HFF-Myc (cell line): ENCODE data around the gene MALRD1.

Source experiments
- DNase-seq: peaks from one replicate; pipeline ENCODE4 v3.0.0-alpha.2; 2011; ENCODE audit warnings: low read depth; ENCODE audit errors: extremely low read depth
- H3K4me3 ChIP-seq: replicated peaks from 2 replicates; pipeline ENCODE4 v1.5.1; 2011; ENCODE audit warnings: low read depth, mild to moderate bottlenecking, control low read depth, low read length
- TF ChIP-seq, protein P1 (sequence below): IDR thresholded peaks from 2 replicates; pipeline ENCODE4 v1.5.1; 2012; ENCODE audit warnings: mild to moderate bottlenecking, low read depth, low read length, control low read depth; ENCODE audit errors: missing control alignments

MALRD1 gene

GRCh38 chr10:19704544-19704943 lies 655.9 kb downstream of the MALRD1 start:
- no peak for DNase-seq
- TF ChIP-seq, protein P1, sequence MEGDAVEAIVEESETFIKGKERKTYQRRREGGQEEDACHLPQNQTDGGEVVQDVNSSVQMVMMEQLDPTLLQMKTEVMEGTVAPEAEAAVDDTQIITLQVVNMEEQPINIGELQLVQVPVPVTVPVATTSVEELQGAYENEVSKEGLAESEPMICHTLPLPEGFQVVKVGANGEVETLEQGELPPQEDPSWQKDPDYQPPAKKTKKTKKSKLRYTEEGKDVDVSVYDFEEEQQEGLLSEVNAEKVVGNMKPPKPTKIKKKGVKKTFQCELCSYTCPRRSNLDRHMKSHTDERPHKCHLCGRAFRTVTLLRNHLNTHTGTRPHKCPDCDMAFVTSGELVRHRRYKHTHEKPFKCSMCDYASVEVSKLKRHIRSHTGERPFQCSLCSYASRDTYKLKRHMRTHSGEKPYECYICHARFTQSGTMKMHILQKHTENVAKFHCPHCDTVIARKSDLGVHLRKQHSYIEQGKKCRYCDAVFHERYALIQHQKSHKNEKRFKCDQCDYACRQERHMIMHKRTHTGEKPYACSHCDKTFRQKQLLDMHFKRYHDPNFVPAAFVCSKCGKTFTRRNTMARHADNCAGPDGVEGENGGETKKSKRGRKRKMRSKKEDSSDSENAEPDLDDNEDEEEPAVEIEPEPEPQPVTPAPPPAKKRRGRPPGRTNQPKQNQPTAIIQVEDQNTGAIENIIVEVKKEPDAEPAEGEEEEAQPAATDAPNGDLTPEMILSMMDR = no peak
- H3K4me3 ChIP-seq = no peak overlapping the region

- TF ChIP-seq, protein P1 = no peak
- no peak for DNase-seq
- H3K4me3 ChIP-seq = no peak overlapping the region
These were observed 656.6 kb downstream of the MALRD1 start for GRCh38 chr10:19705250-19705649.

GRCh38 chr10:19706904-19707303 lies 658.3 kb downstream of the MALRD1 start:
- TF ChIP-seq, protein P1 = no peak
- DNase-seq = no peak

DNA sequence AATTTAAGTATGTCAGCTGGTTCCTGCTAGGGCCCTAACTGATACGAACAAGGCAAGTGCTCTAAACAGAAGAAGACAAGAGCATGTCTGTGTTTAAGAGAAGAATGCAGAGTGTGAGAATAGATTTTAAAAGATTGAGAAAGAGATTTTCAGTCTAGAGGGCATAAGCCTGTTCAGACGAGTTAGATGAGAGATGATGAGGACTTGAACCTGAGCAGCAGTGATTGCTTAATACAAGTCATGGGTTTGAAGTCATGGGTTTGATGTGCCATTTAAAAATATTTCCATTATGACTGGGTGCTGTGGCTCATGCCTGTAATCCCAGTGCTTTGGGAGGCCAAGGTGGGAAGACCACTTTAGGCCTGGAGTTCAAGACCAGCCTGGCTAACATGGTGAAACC lies 658.8 kb downstream of the MALRD1 start:
- no peak overlapping the region for H3K4me3 ChIP-seq
- TF ChIP-seq, protein P1 = no peak
- DNase-seq = no peak

More at GRCh38 chr10:19706904-19707303, 658.3 kb downstream of the MALRD1 start:
- H3K4me3 ChIP-seq = no peak overlapping the region

DNA sequence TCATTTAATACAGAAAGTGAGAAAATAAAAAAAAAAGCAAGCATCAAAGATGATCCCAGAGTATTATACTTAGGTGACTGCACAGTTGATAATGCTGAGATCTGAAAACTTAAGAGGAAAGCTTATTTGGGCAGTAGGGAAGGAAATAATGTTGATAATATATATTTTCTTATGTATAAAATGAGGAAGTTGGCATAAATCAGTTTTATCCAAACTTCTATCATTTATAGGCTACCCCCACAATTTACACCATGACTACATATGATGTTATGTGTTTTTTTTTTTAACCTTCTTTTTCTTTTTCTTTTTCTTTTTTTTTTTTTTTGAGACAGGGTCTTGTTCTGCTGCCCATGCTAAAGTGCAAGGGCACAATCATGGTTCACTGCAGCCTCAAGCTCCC lies 659.4 kb downstream of the MALRD1 start:
- no peak for DNase-seq
- TF ChIP-seq, protein P1 = no peak
- no peak overlapping the region for H3K4me3 ChIP-seq

DNA sequence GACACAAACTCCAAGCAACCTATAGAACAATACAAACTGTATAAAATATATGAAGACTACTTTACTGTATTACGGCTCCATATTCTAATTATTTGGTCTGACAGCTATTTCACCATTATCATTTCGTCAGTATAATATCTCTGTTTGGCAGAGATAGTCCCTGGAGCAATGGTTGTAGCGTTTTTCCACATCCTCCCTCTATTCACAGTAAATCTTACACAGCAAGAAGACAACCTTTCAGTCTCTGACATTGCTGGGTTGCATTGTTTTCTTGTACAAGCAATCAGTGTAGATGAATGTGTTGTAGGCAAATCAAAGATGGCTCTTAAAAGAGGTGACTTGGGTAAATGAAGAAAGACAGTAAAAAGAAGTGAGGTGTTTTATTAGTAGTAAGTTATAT lies 662.0 kb downstream of the MALRD1 start:
- no peak for DNase-seq
- TF ChIP-seq, protein P1 = no peak
- no peak overlapping the region for H3K4me3 ChIP-seq

DNA sequence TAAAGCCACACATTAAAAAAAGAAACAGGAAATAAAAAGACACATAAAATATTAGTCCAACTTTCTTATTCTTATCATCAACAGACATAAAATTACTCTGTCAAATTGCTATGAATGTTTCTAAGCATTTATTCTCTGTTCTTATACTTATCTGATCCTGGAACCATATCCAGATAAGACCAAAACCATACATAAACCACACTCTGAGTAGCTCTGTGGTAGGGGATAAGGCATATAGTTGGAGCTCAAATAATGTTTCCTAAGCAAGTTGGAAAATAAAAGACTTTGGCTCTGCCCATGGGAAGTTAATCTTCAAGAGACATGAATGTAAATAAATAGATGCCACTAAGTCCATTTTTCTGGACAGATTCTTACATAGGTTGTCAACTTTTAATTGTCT lies 664.6 kb downstream of the MALRD1 start:
- TF ChIP-seq, protein P1 = no peak
- H3K4me3 ChIP-seq = no peak overlapping the region
- DNase-seq = no peak
